GM23338 (cell line): ENCODE data around the gene GPC6. TPM values are rescaled to one million over a fixed set of nuclear protein-coding genes. Genes with fewer than 3 reads are reported as not detected.

Experiments used
- ATAC-seq: fragments of 200-7000 bp; cut with Tn5 transposase; 3 replicates; pipeline ENCODE4 v1.9.1; 2020
- DNase-seq: peaks from one replicate; pipeline ENCODE4 v3.0.0-alpha.2; 2015; ENCODE audit warnings: low spot score
- H2AFZ ChIP-seq: fragments of 200-600 bp; sonication (generic); 2 replicates; pipeline ENCODE4 v1.8.0; 2016; ENCODE audit warnings: antibody characterized with exemption, mild to moderate bottlenecking, moderate library complexity
- H3F3A ChIP-seq: fragments of 200-600 bp; sonication (generic); replicated peaks from 2 replicates; pipeline ENCODE4 v1.8.0; 2017; ENCODE audit warnings: antibody characterized with exemption, mixed run types, low read depth
- H3K27ac ChIP-seq: fragments of 200-600 bp; sonication (generic); 2 replicates; pipeline ENCODE4 v1.6.1; 2016; ENCODE audit warnings: low read depth
- H3K27me3 ChIP-seq: fragments of 200-600 bp; sonication (generic); 2 replicates; pipeline ENCODE4 v1.8.0; 2016; ENCODE audit warnings: mild to moderate bottlenecking, mixed run types, moderate library complexity; ENCODE audit not compliant: insufficient read depth
- H3K36me3 ChIP-seq: fragments of 200-600 bp; sonication (generic); 2 replicates; pipeline ENCODE4 v1.8.0; 2016; ENCODE audit warnings: mild to moderate bottlenecking; ENCODE audit not compliant: insufficient read depth
- H3K4me1 ChIP-seq: fragments of 200-600 bp; sonication (generic); 2 replicates; pipeline ENCODE4 v1.8.0; 2016; ENCODE audit warnings: mild to moderate bottlenecking, moderate library complexity; ENCODE audit not compliant: insufficient read depth
- H3K4me2 ChIP-seq: fragments of 200-600 bp; sonication (generic); 2 replicates; pipeline ENCODE4 v1.7.1; 2017; ENCODE audit warnings: mixed run types
- H3K4me3 ChIP-seq: fragments of 200-600 bp; sonication (generic); 2 replicates; pipeline ENCODE4 v1.6.1; 2016; ENCODE audit warnings: mixed run types
- H3K79me2 ChIP-seq: fragments of 200-600 bp; sonication (generic); replicated peaks from 2 replicates; pipeline ENCODE4 v1.8.0; 2017; ENCODE audit warnings: mild to moderate bottlenecking; ENCODE audit not compliant: insufficient read depth
- H3K9me2 ChIP-seq: fragments of 200-600 bp; sonication (generic); 2 replicates; pipeline ENCODE4 v1.8.0; 2017; ENCODE audit not compliant: insufficient read depth
- H4K20me1 ChIP-seq: fragments of 200-600 bp; sonication (generic); replicated peaks from 2 replicates; pipeline ENCODE4 v1.8.0; 2017; ENCODE audit warnings: mild to moderate bottlenecking; ENCODE audit not compliant: insufficient read depth
- H3K27ac Mint-ChIP-seq: 2 replicates; pipeline ENCODE4 v1.8.0; 2020; ENCODE audit warnings: inconsistent platforms, mild to moderate bottlenecking, moderate library complexity, mixed read lengths
- H3K27me3 Mint-ChIP-seq: 3 replicates; pipeline ENCODE4 v1.8.0; 2022; ENCODE audit warnings: low read depth, mild to moderate bottlenecking, moderate library complexity, mixed read lengths, inconsistent platforms; ENCODE audit not compliant: insufficient read depth, poor library complexity
- H3K36me3 Mint-ChIP-seq: 3 replicates; pipeline ENCODE4 v1.8.0; 2021; ENCODE audit warnings: low read depth, mild to moderate bottlenecking, inconsistent platforms, moderate library complexity, mixed read lengths
- H3K4me1 Mint-ChIP-seq: 3 replicates; pipeline ENCODE4 v1.8.0; 2020; ENCODE audit warnings: mild to moderate bottlenecking, inconsistent platforms, mixed read lengths
- H3K4me3 Mint-ChIP-seq: 3 replicates; pipeline ENCODE4 v1.8.0; 2021; ENCODE audit warnings: moderate library complexity, mild to moderate bottlenecking, inconsistent platforms, mixed read lengths
- H3K9me3 Mint-ChIP-seq: 3 replicates; pipeline ENCODE4 v1.8.0; 2020; ENCODE audit warnings: moderate library complexity, mild to moderate bottlenecking, inconsistent platforms, mixed read lengths
- CREB1 ChIP-seq: fragments of 250-450 bp; sonication (Bioruptor Pico); IDR thresholded peaks from 2 replicates; pipeline ENCODE4 v1.5.0; 2020; ENCODE audit warnings: low read depth, mild to moderate bottlenecking, moderate library complexity
- EZH2 ChIP-seq: fragments of 200-600 bp; sonication (generic); IDR thresholded peaks from one replicate; pipeline ENCODE4 v1.8.0; 2017; ENCODE audit warnings: antibody characterized with exemption, mild to moderate bottlenecking, low read depth; ENCODE audit not compliant: unreplicated experiment
- EZH2phosphoT487 ChIP-seq: fragments of 200-600 bp; sonication (generic); IDR thresholded peaks from one replicate; pipeline ENCODE4 v1.8.1; 2018; ENCODE audit warnings: antibody characterized with exemption; ENCODE audit not compliant: unreplicated experiment
- JUNB ChIP-seq: IDR thresholded peaks from one replicate; pipeline ENCODE4 v1.6.1; 2016; ENCODE audit warnings: antibody characterized with exemption; ENCODE audit not compliant: unreplicated experiment
- NANOG ChIP-seq: IDR thresholded peaks from 2 replicates; pipeline ENCODE4 v1.6.1; 2016; ENCODE audit warnings: antibody characterized with exemption, borderline replicate concordance
- STAT1 ChIP-seq: IDR thresholded peaks from one replicate; pipeline ENCODE4 v1.6.1; 2016; ENCODE audit warnings: antibody characterized with exemption; ENCODE audit not compliant: unreplicated experiment
- ZNF331 ChIP-seq: fragments of 250-450 bp; sonication (Bioruptor Pico); IDR thresholded peaks from 2 replicates; pipeline ENCODE4 v1.5.0; 2020; ENCODE audit warnings: low read depth, mild to moderate bottlenecking, moderate library complexity
- polyA plus RNA-seq: library from polyadenylated mRNA; unstranded; fragments of >200 nt; fragmentation: Nextera tagmentation; extraction: Ambion mirVana; gene quantifications from 2 replicates; pipeline ENCODE4 v1.2.1, GENCODE V29; 2016
- total RNA-seq: library from RNA; depleted of rRNA; stranded (reverse); fragments of >200 nt; shearing (Covaris generic); gene quantifications from 2 replicates; pipeline ENCODE4 v1.2.3, GENCODE V29; 2014
- TF ChIP-seq, protein P1 (sequence below): fragments of 250-450 bp; sonication (Bioruptor Pico); IDR thresholded peaks from 2 replicates; pipeline ENCODE4 v1.5.0; 2020; ENCODE audit warnings: mild to moderate bottlenecking, moderate library complexity
- TF ChIP-seq, protein P2 (sequence below): IDR thresholded peaks from one replicate; pipeline ENCODE4 v1.6.1; 2018; ENCODE audit warnings: antibody characterized with exemption; ENCODE audit not compliant: unreplicated experiment
- TF ChIP-seq, protein P3 (sequence below), 2 experiments: fragments of 200-600 bp in 1 of 2; sonication (generic) in 1 of 2; conservative IDR thresholded peaks; 2 replicates each; pipeline versions ENCODE4 v1.5.1 to v1.6.1; 2016 to 2017; ENCODE audit warnings: antibody characterized with exemption in 2 of 2, low read depth in 2 of 2, mild to moderate bottlenecking in 2 of 2, moderate library complexity in 1 of 2

The GPC6 gene
- total and polyA plus RNA-seq, 2 experiments from 2014 or later, result 6.4 to 28.6 TPM

DNA sequence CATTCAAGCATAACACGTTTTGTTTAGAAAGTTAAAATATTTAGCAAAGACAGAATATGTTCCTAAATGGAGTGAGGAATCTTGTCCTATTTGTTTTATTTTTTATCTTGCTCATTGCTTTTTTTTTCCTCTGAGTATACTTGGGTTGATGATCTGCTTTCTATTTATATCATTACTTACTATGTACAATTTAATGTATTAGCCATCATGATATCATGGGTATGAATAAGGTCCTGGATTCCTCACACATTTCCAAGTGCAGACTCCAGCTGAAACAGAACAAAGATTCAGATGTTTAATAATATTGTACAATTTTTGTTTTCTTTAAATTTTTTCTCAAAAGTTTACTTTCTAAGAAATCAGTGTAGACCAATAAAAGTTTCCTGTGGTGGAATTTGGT lies 388.2 kb downstream of the GPC6 start:
- TF ChIP-seq CREB1 (CRISPR knock-in tag) (no peak), ZNF331 (CRISPR knock-in tag) (no peak), NANOG (no peak), JUNB (no peak), STAT1 (no peak), EZH2 (no peak), EZH2phosphoT487 (no peak)
- TF ChIP-seq, protein P1, sequence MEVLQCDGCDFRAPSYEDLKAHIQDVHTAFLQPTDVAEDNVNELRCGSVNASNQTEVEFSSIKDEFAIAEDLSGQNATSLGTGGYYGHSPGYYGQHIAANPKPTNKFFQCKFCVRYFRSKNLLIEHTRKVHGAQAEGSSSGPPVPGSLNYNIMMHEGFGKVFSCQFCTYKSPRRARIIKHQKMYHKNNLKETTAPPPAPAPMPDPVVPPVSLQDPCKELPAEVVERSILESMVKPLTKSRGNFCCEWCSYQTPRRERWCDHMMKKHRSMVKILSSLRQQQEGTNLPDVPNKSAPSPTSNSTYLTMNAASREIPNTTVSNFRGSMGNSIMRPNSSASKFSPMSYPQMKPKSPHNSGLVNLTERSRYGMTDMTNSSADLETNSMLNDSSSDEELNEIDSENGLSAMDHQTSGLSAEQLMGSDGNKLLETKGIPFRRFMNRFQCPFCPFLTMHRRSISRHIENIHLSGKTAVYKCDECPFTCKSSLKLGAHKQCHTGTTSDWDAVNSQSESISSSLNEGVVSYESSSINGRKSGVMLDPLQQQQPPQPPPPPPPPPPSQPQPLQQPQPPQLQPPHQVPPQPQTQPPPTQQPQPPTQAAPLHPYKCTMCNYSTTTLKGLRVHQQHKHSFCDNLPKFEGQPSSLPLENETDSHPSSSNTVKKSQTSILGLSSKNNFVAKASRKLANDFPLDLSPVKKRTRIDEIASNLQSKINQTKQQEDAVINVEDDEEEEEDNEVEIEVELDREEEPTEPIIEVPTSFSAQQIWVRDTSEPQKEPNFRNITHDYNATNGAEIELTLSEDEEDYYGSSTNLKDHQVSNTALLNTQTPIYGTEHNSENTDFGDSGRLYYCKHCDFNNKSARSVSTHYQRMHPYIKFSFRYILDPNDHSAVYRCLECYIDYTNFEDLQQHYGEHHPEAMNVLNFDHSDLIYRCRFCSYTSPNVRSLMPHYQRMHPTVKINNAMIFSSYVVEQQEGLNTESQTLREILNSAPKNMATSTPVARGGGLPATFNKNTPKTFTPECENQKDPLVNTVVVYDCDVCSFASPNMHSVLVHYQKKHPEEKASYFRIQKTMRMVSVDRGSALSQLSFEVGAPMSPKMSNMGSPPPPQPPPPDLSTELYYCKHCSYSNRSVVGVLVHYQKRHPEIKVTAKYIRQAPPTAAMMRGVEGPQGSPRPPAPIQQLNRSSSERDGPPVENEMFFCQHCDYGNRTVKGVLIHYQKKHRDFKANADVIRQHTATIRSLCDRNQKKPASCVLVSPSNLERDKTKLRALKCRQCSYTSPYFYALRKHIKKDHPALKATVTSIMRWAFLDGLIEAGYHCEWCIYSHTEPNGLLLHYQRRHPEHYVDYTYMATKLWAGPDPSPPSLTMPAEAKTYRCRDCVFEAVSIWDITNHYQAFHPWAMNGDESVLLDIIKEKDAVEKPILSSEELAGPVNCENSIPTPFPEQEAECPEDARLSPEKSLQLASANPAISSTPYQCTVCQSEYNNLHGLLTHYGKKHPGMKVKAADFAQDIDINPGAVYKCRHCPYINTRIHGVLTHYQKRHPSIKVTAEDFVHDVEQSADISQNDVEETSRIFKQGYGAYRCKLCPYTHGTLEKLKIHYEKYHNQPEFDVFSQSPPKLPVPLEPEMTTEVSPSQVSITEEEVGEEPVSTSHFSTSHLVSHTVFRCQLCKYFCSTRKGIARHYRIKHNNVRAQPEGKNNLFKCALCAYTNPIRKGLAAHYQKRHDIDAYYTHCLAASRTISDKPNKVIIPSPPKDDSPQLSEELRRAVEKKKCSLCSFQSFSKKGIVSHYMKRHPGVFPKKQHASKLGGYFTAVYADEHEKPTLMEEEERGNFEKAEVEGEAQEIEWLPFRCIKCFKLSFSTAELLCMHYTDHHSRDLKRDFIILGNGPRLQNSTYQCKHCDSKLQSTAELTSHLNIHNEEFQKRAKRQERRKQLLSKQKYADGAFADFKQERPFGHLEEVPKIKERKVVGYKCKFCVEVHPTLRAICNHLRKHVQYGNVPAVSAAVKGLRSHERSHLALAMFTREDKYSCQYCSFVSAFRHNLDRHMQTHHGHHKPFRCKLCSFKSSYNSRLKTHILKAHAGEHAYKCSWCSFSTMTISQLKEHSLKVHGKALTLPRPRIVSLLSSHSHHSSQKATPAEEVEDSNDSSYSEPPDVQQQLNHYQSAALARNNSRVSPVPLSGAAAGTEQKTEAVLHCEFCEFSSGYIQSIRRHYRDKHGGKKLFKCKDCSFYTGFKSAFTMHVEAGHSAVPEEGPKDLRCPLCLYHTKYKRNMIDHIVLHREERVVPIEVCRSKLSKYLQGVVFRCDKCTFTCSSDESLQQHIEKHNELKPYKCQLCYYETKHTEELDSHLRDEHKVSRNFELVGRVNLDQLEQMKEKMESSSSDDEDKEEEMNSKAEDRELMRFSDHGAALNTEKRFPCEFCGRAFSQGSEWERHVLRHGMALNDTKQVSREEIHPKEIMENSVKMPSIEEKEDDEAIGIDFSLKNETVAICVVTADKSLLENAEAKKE (CRISPR knock-in tag), result no peak
- TF ChIP-seq, protein P2, sequence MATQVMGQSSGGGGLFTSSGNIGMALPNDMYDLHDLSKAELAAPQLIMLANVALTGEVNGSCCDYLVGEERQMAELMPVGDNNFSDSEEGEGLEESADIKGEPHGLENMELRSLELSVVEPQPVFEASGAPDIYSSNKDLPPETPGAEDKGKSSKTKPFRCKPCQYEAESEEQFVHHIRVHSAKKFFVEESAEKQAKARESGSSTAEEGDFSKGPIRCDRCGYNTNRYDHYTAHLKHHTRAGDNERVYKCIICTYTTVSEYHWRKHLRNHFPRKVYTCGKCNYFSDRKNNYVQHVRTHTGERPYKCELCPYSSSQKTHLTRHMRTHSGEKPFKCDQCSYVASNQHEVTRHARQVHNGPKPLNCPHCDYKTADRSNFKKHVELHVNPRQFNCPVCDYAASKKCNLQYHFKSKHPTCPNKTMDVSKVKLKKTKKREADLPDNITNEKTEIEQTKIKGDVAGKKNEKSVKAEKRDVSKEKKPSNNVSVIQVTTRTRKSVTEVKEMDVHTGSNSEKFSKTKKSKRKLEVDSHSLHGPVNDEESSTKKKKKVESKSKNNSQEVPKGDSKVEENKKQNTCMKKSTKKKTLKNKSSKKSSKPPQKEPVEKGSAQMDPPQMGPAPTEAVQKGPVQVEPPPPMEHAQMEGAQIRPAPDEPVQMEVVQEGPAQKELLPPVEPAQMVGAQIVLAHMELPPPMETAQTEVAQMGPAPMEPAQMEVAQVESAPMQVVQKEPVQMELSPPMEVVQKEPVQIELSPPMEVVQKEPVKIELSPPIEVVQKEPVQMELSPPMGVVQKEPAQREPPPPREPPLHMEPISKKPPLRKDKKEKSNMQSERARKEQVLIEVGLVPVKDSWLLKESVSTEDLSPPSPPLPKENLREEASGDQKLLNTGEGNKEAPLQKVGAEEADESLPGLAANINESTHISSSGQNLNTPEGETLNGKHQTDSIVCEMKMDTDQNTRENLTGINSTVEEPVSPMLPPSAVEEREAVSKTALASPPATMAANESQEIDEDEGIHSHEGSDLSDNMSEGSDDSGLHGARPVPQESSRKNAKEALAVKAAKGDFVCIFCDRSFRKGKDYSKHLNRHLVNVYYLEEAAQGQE, result no peak
- TF ChIP-seq, protein P3, sequence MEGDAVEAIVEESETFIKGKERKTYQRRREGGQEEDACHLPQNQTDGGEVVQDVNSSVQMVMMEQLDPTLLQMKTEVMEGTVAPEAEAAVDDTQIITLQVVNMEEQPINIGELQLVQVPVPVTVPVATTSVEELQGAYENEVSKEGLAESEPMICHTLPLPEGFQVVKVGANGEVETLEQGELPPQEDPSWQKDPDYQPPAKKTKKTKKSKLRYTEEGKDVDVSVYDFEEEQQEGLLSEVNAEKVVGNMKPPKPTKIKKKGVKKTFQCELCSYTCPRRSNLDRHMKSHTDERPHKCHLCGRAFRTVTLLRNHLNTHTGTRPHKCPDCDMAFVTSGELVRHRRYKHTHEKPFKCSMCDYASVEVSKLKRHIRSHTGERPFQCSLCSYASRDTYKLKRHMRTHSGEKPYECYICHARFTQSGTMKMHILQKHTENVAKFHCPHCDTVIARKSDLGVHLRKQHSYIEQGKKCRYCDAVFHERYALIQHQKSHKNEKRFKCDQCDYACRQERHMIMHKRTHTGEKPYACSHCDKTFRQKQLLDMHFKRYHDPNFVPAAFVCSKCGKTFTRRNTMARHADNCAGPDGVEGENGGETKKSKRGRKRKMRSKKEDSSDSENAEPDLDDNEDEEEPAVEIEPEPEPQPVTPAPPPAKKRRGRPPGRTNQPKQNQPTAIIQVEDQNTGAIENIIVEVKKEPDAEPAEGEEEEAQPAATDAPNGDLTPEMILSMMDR (conservative IDR thresholded peaks at IDR 0.05; ENCODE audit: low read depth in 2 of 2), result no peak
- Histone ChIP-seq H3K36me3 (no peaks in the 10 kb centered on the region), H3K27ac (no peak overlapping the region), H3K79me2 (no peaks in the 10 kb centered on the region), H2AFZ (no peak overlapping the region), H3K4me1 (peaks cover 13% of the 10 kb centered on the region), H3F3A (no peaks in the 10 kb centered on the region), H4K20me1 (no peaks in the 10 kb centered on the region), H3K27me3 (no peaks in the 10 kb centered on the region), H3K4me3 (no peak overlapping the region), H3K9me2 (no peaks in the 10 kb centered on the region), H3K4me2 (no peak overlapping the region)
- Mint-ChIP-seq H3K27ac (no peak overlapping the region), H3K27me3 (no peaks in the 10 kb centered on the region), H3K4me1 (peaks cover 11% of the 10 kb centered on the region), H3K4me3 (no peak overlapping the region), H3K36me3 (no peaks in the 10 kb centered on the region), H3K9me3 (no peaks in the 10 kb centered on the region)
- ATAC-seq (no peak), DNase-seq (no peak)
